HG03460 (cell line): ENCODE results near the gene ANO9.
"Not testable (repeated sequence)": the region's sequence is repeated elsewhere in the genome, so short reads cannot be mapped to it uniquely, and the experiment has no call there.

Experiments used
- ATAC-seq: cut with Tn5 transposase; IDR thresholded peaks from one replicate; pipeline ENCODE4 v1.9.1; 2021; ENCODE audit not compliant: unreplicated experiment

The ANO9 gene

GRCh38 chr11:471468-472145, 29.8 kb upstream of the ANO9 start:
- no peak for ATAC-seq

GRCh38 chr11:469684-470560, 28.1 kb upstream of the ANO9 start:
- no peak for ATAC-seq

GRCh38 chr11:469026-469683, 27.3 kb upstream of the ANO9 start:
- ATAC-seq, result not testable (repeated sequence)

- no peak for ATAC-seq
These were observed 26.7 kb upstream of the ANO9 start for GRCh38 chr11:468493-468892.

- ATAC-seq, result no peak
These were observed 26.2 kb upstream of the ANO9 start for GRCh38 chr11:468036-468435.

- ATAC-seq, result no peak
These were observed 24.2 kb upstream of the ANO9 start for GRCh38 chr11:465896-466530.

DNA sequence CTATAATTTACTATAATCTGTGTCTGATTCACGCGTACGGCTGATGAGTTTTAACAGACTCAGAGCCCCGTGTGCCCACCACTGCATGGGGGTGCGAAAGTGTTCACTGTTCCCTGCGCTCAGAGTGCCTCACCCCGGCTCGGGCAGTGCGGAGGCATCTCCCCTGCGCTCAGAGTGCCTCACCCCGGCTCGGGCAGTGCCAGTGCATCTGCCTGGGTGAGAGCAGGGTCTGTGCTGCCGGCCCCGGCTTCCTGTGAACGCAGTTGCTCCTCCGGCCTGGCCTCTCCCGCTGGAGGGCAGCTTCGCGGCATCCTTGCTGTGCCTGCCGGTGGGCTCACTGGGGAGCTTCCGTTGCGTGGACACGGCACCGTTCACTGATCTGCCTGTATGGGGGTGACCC, 22.5 kb upstream of the ANO9 start:
- ATAC-seq, result no peak

DNA sequence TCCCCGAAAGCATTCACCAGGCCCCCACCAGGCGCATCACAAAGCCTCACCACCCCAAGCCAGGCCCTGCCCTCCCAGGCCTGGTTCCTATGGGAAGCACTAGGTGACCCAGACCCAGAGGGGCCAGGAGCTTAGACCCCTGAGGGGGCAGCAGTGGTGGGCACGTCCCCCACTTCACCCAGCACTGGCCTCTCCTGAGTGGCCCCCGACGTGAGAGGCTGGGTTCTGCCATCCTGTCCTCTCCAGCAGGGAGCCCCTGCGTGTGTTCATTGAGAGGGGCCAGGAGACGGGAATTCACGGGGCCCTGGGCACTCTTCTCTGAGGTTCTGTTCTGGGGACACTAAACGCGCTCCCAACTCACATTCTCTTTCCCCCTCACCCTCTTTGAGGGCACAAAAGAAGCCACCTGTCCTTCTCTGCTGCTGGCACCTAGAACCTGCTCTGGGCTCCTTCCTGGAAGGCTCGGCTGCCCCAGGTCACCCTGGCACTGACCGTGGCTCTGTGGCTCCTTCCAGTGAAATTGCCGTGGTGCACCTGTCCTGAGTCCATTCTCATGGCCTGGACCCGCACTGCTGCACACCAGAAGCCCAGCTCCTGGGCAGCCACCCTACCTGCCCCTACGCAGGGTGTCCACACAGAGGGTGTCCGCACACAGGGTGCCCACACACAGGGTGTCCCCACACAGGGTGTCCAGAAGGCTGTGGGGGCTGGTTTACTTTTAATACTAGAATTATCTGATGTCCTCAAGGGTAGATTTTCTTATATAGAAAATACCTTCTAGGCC, 20.5 kb upstream of the ANO9 start:
- no peak for ATAC-seq

- no peak for ATAC-seq
These were observed 19.8 kb upstream of the ANO9 start for GRCh38 chr11:461626-462025.

GRCh38 chr11:460331-461199, 18.8 kb upstream of the ANO9 start:
- ATAC-seq, result no peak

GRCh38 chr11:459511-460220, 17.9 kb upstream of the ANO9 start:
- ATAC-seq, result no peak

GRCh38 chr11:457111-457760, 15.4 kb upstream of the ANO9 start:
- ATAC-seq, result no peak

DNA sequence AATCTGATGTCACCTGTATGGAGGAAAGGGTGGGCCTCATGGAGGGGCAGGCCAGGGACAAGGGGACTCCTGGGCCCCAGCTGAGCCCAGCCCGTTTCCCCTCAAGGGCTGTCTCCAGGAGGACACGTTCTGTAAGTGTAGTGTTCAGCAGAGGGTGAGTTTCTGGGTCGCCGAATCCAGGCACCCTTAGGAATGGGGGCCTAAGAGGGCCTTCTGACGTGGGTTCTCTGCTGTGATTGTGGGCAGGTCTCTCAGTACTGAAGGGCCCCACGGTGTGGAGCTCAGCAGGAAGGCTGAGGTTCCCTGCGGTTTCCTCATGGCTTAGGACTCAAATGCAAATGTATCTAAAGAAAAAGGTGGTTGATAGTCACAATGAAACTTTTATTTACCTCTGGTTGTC, 14.7 kb upstream of the ANO9 start:
- ATAC-seq, result no peak

DNA sequence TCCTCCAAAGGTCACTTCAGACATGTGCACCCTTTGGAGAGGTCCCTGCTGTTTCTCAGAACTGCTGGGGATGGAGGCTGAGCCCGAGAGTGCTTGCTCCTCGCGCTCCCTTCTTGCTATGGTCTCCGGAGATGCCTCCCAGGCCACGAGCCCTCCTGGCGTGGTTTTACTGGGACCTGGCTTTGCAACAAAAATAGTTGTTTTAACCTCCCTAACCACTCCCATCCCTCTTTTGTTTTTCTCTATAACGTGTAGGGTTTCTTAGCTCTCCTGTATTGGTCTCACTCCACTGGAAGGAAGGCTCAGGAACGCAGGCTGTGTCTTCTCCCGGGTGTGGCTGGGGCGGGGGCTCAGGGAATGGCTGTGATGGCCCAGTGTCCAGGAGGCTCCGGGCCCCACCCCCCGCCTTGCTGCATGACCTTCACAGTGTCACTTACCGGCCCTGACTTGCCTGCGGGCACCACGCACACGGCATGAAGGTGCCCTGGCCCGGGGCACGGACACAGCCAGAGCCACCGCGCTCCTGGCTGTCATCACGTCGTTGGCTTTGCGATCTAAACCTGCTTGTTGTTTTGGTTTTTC, 13.8 kb upstream of the ANO9 start:
- no peak for ATAC-seq

DNA sequence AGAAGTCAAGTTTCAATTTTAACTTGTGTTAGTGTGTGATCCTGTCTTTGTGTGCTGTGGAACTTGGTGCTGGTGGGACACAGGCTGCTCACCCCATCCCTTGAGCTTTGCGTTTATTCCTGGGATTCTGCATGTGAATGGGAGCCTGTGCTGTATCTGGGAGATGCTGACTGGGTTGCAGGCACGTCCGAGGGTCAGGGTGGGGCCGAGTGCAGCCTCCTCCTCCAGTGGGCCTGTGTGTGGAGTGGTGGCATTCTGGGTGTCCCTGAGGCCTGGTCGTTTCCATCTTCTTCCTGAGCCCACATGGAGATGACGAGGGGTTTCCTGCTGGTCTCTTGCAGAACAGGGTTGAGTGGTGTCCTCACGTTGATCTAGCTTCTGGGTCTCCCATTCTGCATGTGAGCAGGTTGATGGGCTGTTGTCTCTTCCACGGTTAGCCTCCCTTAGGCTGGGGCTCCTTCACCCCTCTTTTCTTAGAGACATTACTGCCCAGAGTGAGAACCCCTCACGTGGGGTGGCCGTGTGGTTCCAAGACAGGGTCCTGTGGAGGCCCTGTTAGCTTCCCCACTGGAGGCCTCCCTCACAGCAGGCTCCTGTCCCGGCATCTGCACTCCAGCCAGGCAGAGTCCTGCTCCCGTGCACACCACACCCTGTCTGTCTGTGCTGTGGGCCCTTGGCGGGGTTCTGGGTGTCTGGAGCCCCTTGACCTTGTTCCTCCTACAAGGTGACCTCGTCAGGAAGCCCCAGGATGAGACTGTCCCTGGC, 13.2 kb upstream of the ANO9 start:
- no peak for ATAC-seq

DNA sequence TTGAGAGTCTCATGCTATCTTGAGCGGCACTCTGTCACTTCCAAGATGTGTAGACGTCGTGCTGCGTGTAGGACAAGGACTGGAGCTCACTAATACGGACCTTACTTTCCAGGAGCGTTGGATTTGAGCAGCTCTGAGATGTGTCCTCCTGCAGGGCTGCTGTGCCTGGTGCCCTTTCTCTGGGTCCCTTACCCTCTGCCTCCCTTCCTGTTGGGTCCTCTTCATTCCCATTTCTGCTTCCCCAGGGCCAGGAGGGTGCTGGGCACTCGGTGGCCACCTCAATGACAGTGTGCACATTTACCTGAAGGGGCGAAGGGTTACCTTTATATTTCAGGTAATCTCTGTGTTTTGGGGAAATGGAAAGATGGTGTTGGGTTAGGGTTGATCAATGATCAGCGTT, 12.2 kb upstream of the ANO9 start:
- no peak for ATAC-seq

DNA sequence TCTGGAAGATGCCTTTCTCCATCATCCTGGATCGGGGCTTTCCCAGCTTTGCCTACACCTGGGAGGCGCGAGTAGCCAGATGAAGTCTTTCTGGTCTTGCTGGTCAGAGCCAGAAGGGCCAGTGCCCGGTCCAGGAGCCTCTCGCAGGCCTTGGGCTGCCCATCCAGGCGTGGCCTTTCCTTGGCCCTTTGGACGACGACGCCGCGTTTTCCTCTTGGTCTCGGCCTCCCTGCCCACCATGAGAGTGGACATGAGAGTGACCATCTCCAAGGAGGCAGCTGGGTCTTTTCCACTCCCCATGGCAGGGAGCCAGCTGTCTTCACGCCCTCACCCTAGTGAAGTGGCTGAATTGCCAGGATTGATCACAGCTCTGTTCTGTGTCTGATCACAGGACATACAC, 11.8 kb upstream of the ANO9 start:
- ATAC-seq, result no peak
